Measurements from ENCODE around the gene CAPS.

CAPS gene

DNA sequence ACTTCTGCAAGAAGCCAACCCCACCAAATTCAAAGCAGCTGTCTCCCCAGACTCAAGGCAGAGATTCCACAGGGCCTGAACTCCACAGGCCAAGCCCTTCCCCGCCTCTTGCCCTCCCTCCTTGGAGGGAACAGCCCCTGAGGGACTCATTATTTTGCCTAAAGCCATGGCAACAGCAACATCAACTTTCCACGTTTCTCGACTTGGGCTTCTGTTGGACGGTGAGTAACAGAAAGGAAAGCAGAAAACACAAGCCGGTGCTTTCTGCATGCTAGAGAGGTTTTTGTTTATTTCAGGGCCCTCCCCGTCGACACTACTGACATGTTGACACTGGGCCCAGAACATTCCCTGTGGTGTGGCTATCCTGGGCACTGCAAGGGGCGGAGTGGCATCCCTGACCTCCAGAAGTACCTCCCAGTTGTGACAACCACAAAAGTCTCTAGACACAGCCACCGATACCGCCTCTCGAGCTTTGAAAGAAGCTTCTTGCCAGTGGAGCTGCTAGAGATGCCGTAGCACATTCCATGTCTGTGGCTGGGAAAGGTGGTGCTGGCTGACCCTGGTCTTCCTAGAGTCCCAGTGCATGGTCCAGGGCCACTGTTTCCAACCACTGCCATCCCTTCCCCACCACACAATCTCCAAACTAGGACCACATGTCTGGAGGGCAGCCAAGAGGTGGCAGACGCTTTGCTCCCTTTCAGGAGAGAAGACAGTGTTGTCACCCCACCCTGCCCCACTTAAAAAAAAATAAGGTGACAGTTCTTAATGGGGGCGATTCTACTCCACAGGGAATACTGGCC, 12.8 kb downstream of the CAPS start:
- peaks cover 68 to 100% (median 85%) of the 10 kb centered on the region in 3 donors for H3K36me3 ChIP-seq
- peak; percentile 76 to 81 for DNase-seq
- intact Hi-C loops (cut with DNase I; ENCODE audit: low total_unique reads), result no loop called here
- no peaks in the 10 kb centered on the region for H3K9me3 ChIP-seq
- TF ChIP-seq, protein P1, sequence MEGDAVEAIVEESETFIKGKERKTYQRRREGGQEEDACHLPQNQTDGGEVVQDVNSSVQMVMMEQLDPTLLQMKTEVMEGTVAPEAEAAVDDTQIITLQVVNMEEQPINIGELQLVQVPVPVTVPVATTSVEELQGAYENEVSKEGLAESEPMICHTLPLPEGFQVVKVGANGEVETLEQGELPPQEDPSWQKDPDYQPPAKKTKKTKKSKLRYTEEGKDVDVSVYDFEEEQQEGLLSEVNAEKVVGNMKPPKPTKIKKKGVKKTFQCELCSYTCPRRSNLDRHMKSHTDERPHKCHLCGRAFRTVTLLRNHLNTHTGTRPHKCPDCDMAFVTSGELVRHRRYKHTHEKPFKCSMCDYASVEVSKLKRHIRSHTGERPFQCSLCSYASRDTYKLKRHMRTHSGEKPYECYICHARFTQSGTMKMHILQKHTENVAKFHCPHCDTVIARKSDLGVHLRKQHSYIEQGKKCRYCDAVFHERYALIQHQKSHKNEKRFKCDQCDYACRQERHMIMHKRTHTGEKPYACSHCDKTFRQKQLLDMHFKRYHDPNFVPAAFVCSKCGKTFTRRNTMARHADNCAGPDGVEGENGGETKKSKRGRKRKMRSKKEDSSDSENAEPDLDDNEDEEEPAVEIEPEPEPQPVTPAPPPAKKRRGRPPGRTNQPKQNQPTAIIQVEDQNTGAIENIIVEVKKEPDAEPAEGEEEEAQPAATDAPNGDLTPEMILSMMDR (IDR thresholded peaks at IDR 0.05), result no peak
- H3K27me3 ChIP-seq, result no peaks in the 10 kb centered on the region
- H3K4me3 ChIP-seq, result no peak overlapping the region
- peak overlapping the region; percentile 68 to 75 for H3K27ac ChIP-seq
- peaks cover 0 to 21% (median 20%) of the 10 kb centered on the region in 4 donors for H3K4me1 ChIP-seq

DNA sequence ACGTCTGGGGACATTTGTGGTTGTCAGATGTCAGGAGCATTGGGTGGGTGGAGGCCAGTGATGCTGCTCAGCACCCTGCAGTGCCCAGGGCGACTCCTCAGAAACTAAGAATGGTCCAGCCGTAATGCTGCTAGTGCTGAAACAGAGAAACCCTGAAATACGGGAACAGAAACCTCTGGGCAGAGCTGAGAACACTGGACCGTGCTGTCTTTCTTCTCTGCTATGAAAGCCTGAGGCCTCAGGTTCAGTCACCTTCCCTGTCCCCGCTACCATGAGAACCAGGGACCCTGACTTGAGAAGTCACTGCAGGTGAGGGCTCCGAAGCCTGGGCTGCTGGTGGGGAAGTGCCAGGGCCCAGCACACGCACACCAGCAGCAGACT, 13.4 kb downstream of the CAPS start:
- H3K4me3 ChIP-seq, result no peak overlapping the region
- peaks cover 62 to 100% (median 85%) of the 10 kb centered on the region in 3 donors for H3K36me3 ChIP-seq
- H3K27me3 ChIP-seq, result no peaks in the 10 kb centered on the region
- no peaks in the 10 kb centered on the region for H3K9me3 ChIP-seq
- no peak for DNase-seq
- TF ChIP-seq, protein P1 (IDR thresholded peaks at IDR 0.05), result no peak
- peaks cover 0 to 21% (median 20%) of the 10 kb centered on the region in 4 donors for H3K4me1 ChIP-seq
- intact Hi-C loops (cut with DNase I; ENCODE audit: low total_unique reads), result no loop called here
- H3K27ac ChIP-seq, result peak overlapping the region; percentile 68 to 75

DNA sequence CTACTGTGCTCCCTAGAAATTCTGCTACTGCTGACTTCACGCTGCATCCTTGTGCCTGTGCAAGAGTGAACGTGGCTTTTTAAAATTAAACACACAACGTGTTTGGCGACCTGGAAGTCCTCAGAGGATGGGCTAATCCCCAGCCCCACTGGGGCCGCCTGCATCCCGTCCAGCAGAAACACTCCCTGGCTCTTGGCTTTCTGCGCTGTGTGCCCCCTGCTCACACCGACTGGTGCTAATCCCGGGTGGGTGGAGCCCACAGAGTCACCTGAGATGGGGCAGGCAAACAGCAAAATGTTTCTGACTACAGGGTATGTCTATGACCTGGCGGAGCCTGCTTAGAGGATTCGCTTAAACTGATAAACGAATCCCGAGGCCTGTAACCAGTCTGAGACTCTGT, 15.1 kb downstream of the CAPS start:
- no peaks in the 10 kb centered on the region for H3K9me3 ChIP-seq
- no peak overlapping the region for H3K4me3 ChIP-seq
- H3K36me3 ChIP-seq, result peaks cover 46 to 96% (median 69%) of the 10 kb centered on the region in 3 donors
- TF ChIP-seq, protein P1 (IDR thresholded peaks at IDR 0.05), result no peak
- intact Hi-C loops (cut with DNase I; ENCODE audit: low total_unique reads), result no loop called here
- DNase-seq, result no peak
- H3K4me1 ChIP-seq, result peaks cover 0 to 21% (median 20%) of the 10 kb centered on the region in 4 donors
- no peak overlapping the region for H3K27ac ChIP-seq
- no peaks in the 10 kb centered on the region for H3K27me3 ChIP-seq

DNA sequence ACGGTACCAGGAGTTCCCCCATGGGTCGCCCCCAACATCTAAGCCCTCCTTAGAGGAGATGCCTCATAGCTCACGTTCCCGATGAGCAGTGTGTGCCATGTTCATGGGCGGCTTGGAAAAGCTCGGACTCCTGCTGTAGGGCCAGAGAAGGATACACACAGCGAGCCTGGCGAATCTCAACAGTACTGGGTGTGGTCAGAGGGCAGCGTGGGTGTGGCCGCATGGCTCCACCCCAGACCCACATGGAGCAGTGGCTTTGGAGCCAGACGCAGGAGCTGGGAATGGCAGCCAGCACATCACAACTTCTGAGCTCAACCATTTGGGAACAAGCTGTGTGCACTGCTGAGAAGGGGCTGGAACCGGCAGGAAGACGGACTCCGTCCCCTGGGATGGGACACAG, 15.6 kb downstream of the CAPS start:
- no peaks in the 10 kb centered on the region for H3K27me3 ChIP-seq
- peaks cover 42 to 91% (median 64%) of the 10 kb centered on the region in 3 donors for H3K36me3 ChIP-seq
- peaks cover 0 to 23% (median 21%) of the 10 kb centered on the region in 4 donors for H3K4me1 ChIP-seq
- DNase-seq, result no peak
- no peak overlapping the region for H3K4me3 ChIP-seq
- no peak overlapping the region for H3K27ac ChIP-seq
- H3K9me3 ChIP-seq, result no peaks in the 10 kb centered on the region
- intact Hi-C loops (cut with DNase I; ENCODE audit: low total_unique reads), result no loop called here
- TF ChIP-seq, protein P1 (IDR thresholded peaks at IDR 0.05), result no peak

DNA sequence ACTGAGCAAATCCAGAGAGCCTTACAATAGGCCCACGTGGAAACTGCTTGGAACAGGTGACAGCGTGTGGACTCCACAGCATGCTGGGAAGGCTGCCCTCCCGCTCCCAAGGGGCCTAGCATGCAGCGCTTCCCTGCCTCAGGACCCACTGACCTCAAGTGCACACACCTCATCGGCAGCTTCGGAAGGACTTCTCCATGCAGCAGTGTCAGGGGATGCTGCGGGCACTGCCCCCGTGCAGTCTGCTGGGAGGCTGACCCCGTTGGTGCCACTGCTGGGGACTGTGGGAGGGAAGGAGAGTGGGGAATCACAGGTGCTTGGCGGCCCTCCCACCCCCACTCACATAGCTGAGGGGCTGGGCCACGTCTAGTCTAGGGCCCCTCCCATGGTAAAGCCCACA, 17.2 kb downstream of the CAPS start:
- Histone ChIP-seq H3K4me3 (no peak overlapping the region), H3K4me1 (peaks cover 0 to 30% (median 20%) of the 10 kb centered on the region in 4 donors), H3K9me3 (no peaks in the 10 kb centered on the region), H3K27me3 (no peaks in the 10 kb centered on the region), H3K36me3 (peaks cover 29 to 88% (median 63%) of the 10 kb centered on the region in 3 donors), H3K27ac (no peak overlapping the region)
- TF ChIP-seq, protein P1 (IDR thresholded peaks at IDR 0.05), result no peak
- intact Hi-C loops (cut with DNase I; ENCODE audit: low total_unique reads), result no loop called here
- DNase-seq, result no peak

Data from tibial artery (tissue), 4 donors.